Esophagus (tissue), 2 donors: ENCODE data around the gene APH1B. TPM values are rescaled to one million over a fixed set of nuclear protein-coding genes. Genes with fewer than 3 reads are reported as not detected.

ENCODE experiments used
- H3K27ac ChIP-seq, 2 donors: one replicate each; pipeline ENCODE4 v1.5.1; 2013; ENCODE audit warnings: low read depth in 2 of 2, mild to moderate bottlenecking in 2 of 2, inconsistent platforms in 1 of 2, low read length in 1 of 2, moderate library complexity in 1 of 2
- H3K27me3 ChIP-seq, 2 donors: one replicate each; pipeline ENCODE4 v1.6.1; 2013; ENCODE audit warnings: low read length in 2 of 2, control low read depth in 1 of 2, mild to moderate bottlenecking in 1 of 2; ENCODE audit not compliant: insufficient read depth in 2 of 2, control insufficient read depth in 1 of 2
- H3K36me3 ChIP-seq, 2 donors: one replicate each; pipeline ENCODE4 v1.6.1; 2013; ENCODE audit warnings: low read length in 1 of 2; ENCODE audit not compliant: control insufficient read depth in 2 of 2, insufficient read depth in 2 of 2
- H3K4me1 ChIP-seq, 2 donors: one replicate each; pipeline ENCODE4 v1.6.1; 2013; ENCODE audit warnings: low read length in 1 of 2; ENCODE audit not compliant: control insufficient read depth in 2 of 2, insufficient read depth in 2 of 2
- H3K4me3 ChIP-seq, 2 donors: one replicate each; pipeline ENCODE4 v1.5.1; 2013; ENCODE audit warnings: low read length in 2 of 2, mild to moderate bottlenecking in 2 of 2, low read depth in 1 of 2, moderate library complexity in 1 of 2
- H3K9me3 ChIP-seq, 2 donors: one replicate each; pipeline ENCODE4 v1.6.1; 2013; ENCODE audit warnings: mild to moderate bottlenecking in 2 of 2, low read depth in 1 of 2, low read length in 1 of 2, moderate library complexity in 1 of 2; ENCODE audit not compliant: control insufficient read depth in 2 of 2, insufficient read depth in 1 of 2
- WGBS, 2 donors: extraction: QIAGEN DNeasy Blood & Tissue Kit; methylation state at CpG; one replicate each; pipeline ENCODE4 v1.1.7; 2013; 5-methylcytosine and 5-hydroxymethylcytosine counted together
- polyA plus RNA-seq, 2 donors: library from polyadenylated mRNA; stranded (reverse); fragments of 200-250 nt; gene quantifications; one replicate each; pipeline ENCODE4 v1.2.3, GENCODE V29; 2013
- donor health status: healthy with polysubstance abuse.
- donor health status: Bipolar disorder and iron deficiency.

Gene APH1B
- polyA plus RNA-seq = 1 to 10 TPM; 1.6 to 2.0 TPM

DNA sequence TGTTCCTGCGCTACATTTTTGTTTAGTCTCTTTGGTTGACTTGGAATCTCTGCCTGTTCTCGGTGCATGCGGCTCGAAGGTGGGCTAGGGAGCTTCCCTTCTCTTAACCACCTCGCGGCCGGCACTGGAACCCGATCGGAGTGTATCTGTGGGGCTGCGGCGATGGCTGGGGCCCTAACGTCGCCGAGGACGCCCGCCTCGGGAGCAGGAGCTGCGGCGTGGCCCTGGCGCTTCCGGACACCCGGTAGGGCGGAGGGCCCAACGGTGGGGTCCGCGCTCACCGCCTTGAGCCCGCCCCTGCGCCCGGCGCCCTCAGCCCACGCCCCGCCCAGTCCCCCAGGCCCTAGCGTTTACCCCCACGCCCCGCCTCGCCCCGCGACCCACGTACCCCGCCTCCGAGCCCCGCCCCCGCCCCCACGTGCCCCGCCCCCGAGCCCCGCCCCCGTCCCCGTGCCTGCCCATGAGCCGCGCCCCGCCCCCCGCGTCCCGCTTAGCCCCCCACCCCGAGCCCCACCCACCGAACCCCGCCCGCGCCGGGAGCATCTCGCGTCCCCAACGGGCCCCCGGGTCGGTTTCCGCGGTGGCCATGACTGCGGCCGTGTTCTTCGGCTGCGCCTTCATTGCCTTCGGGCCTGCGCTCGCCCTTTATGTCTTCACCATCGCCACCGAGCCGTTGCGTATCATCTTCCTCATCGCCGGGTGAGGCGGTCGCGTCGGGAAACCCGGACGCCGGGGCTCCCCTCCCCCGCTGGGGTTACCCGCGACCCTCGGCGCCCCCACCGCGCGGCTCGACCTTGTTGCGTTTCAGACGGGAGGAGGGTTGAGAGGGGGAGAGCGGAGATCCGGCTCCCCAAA lies at the start of gene APH1B:
APH1B (plus strand) TSS at position 568 of the 855 bp plus-strand sequence; CDS start at position 587, 19 bp downstream.
- no peaks in the 10 kb centered on the region for H3K4me1 ChIP-seq
- peak within 1 kb of the TSS; percentile 64 to 73 for H3K4me3 ChIP-seq
- H3K27ac ChIP-seq = peak within 1 kb of the TSS; percentile 78 to 84
- H3K36me3 ChIP-seq = no peaks in the 10 kb centered on the region
- H3K27me3 ChIP-seq = no peaks in the 10 kb centered on the region
- H3K9me3 ChIP-seq = no peaks in the 10 kb centered on the region
- WGBS, 2 donors = 1% methylated on average over 76 to 102 of the region's 102 CpGs

DNA sequence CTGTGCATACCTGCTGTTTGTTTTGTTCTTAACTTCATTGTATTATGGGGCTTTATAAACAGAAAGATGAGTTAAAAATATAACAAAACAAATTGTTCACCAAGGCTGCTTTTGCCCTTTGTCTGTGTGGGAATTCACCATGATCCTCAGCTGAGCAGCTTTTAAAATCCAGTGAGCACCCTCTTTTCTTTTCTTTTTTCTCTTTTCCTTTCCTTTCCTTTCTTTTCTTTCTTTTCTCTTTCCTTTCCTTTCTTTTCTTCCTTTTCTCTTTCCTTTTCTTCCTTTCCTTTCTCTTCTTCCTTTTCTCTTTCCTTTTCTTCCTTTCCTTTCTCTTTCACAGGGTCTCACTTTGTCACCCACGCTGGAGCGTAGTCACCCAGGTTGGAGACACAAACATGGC lies 49.7 kb upstream of the APH1B start:
- Histone ChIP-seq H3K36me3 (no peaks in the 10 kb centered on the region), H3K4me3 (no peak overlapping the region), H3K4me1 (no peaks in the 10 kb centered on the region), H3K27ac (no peak overlapping the region), H3K27me3 (no peaks in the 10 kb centered on the region), H3K9me3 (no peaks in the 10 kb centered on the region)
- 93 to 94% methylated on average over 2 of the region's 2 CpGs for WGBS, 2 donors

DNA sequence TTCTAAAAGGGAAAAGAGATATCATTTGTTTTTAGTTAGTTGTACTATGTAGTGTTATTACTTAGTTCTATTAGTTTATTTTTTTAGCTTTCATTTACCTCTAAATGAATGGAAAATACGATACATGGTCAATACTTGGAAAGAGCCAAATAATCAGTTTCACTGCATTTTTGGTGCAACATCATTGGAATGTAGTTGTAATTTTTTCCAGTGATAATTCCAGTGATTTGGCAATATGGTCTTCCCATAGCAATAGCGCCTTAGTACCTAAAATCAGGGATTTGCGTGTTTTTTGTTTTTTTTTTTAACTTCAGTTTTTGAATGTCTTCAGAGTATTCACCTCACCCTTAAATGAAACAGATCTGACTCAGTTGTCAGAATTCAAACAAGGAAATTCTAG lies 46.2 kb upstream of the APH1B start:
- H3K4me3 ChIP-seq = no peak overlapping the region
- H3K36me3 ChIP-seq = no peaks in the 10 kb centered on the region
- no peaks in the 10 kb centered on the region for H3K27me3 ChIP-seq
- no peaks in the 10 kb centered on the region for H3K9me3 ChIP-seq
- WGBS, 2 donors = 92 to 95% methylated on average over 3 of the region's 3 CpGs
- H3K4me1 ChIP-seq = peaks cover 2 to 9% of the 10 kb centered on the region in 2 donors
- H3K27ac ChIP-seq = no peak overlapping the region

DNA sequence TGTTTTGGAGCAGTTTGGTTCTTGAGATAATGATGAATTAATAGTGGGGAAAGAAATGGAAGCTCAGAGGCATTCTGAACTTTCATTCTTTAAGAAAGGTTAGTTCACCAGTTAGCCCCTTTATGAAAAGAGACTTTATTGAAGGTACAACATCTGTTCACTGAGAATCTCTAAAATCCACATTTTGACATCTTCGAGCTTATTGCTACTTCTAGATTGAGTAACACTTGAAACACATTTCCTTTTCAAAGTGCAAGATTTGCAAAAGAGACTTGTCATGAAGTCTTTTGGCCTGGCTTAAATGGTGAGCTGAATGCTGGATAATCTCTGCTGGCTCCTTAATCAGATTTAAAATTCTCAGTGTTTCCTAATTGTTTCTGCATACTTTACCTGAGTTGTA lies 45.7 kb upstream of the APH1B start:
- Histone ChIP-seq H3K9me3 (no peaks in the 10 kb centered on the region), H3K4me1 (peaks cover 2 to 9% of the 10 kb centered on the region in 2 donors), H3K36me3 (no peaks in the 10 kb centered on the region), H3K27me3 (no peaks in the 10 kb centered on the region), H3K4me3 (no peak overlapping the region), H3K27ac (no peak overlapping the region)
- 56 to 58% methylated on average over 1 of the region's 1 CpG for WGBS, 2 donors

DNA sequence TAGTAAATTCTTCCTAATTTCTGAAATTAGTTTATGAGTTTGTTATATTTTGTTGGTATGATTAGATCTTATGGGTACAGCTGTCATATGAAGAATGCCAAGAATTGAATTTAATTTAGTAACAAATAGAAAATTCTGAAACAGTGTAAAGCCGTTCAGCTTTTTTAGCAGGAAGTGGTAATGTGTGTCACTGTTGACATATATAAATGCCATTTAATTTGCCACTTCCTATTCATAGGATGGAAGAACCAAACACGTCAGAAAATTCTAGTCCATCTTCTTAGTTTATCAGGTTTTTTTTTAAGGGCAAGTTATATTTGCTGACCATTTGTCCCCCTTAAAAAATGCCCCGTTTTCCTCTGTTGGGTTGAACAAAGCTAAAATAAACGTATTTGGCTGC lies 45.0 kb upstream of the APH1B start:
- no peaks in the 10 kb centered on the region for H3K9me3 ChIP-seq
- no peak overlapping the region for H3K4me3 ChIP-seq
- H3K36me3 ChIP-seq = no peaks in the 10 kb centered on the region
- H3K4me1 ChIP-seq = peaks cover 2 to 9% of the 10 kb centered on the region in 2 donors
- WGBS, 2 donors = 66 to 71% methylated on average over 4 of the region's 4 CpGs
- no peaks in the 10 kb centered on the region for H3K27me3 ChIP-seq
- H3K27ac ChIP-seq = no peak overlapping the region

DNA sequence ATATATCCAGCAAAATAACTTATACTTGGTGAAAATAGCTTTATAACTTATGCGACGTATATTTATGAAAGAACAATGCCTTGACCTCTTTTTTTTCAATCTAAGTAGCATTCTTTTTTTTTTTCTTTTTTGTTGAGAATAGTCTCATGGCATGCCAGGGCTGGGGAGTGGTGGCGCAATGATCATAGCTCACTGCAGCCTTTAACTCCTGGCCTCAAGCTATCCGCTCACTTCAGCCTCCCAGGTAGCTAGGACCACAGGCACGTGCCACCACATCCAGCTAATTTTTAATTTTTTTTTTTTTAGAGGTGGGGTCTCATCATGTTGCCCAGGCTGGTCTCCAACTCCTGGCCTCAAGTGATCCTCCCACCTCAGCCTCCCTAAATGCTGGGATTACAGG lies 44.5 kb upstream of the APH1B start:
- Histone ChIP-seq H3K36me3 (no peaks in the 10 kb centered on the region), H3K9me3 (no peaks in the 10 kb centered on the region), H3K4me3 (no peak overlapping the region), H3K4me1 (peaks cover 2 to 9% of the 10 kb centered on the region in 2 donors), H3K27me3 (no peaks in the 10 kb centered on the region), H3K27ac (no peak overlapping the region)
- WGBS, 2 donors = 93 to 98% methylated on average over 5 of the region's 5 CpGs

DNA sequence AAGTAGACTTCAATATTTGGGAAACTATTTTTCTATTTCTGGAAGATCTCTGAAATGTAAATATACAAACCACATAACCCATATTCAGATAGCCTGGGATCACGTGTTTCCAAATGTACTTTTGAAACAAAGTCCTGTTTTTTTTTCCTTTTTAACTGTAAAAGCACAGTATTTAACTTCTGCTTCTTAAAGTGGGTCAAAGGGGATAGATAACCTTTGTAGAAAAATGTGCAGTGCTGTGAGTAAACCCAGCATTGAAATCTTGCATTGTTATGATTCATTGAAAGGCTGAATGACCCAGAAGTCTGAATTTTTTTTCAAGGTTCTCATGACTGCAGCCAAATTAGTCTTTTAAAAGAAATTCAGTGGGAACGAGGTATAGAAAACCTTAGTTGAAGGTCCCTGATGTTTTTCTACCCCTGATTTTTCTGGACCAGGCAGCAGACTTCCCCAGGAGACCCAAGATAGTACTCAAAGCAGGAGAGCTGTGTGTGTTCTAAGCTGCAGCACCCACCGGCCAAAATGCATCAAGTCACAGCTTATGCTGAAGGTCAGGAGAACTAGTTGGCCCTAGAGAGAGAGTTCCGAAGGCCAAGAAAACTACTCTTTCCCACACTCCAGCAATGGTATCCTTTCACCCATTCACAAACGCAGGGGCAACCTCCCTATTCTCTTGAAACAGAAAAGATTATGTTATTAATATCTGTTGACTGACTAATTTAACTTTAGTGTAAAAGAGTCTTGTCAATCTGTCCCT lies 43.6 kb upstream of the APH1B start:
- H3K27ac ChIP-seq = peak overlapping the region in 1 of 2 donors; percentile 51
- no peak overlapping the region for H3K4me3 ChIP-seq
- peaks cover 2 to 10% of the 10 kb centered on the region in 2 donors for H3K4me1 ChIP-seq
- WGBS, 2 donors = 38 to 46% methylated on average over 5 of the region's 5 CpGs
- no peaks in the 10 kb centered on the region for H3K36me3 ChIP-seq
- H3K27me3 ChIP-seq = no peaks in the 10 kb centered on the region
- no peaks in the 10 kb centered on the region for H3K9me3 ChIP-seq

DNA sequence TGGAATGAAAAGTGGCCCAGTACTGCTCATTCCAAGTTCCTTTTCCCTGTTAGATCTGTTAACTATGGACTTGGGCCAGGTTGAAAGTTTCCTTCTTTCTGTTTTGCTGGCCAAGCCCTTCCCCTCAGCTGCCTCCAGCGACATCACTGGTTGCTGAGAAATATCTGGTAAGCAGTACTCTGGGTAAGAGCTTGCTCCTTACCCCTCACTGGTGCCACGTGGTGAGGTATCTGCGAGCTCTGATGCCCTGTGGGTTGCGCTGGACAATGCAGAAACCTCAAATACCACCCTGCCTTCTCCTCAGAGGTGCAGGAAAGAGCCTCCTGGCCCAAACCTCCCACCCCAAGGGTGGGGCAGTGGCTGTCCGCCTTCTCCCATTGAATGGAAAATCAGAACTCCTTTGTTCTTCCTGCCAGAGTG lies 42.9 kb upstream of the APH1B start:
- 30 to 33% methylated on average over 5 of the region's 5 CpGs for WGBS, 2 donors
- Histone ChIP-seq H3K4me3 (no peak overlapping the region), H3K4me1 (peaks cover 2 to 11% of the 10 kb centered on the region in 2 donors), H3K27me3 (no peaks in the 10 kb centered on the region), H3K27ac (peak overlapping the region; percentile 51 to 67), H3K9me3 (no peaks in the 10 kb centered on the region), H3K36me3 (no peaks in the 10 kb centered on the region)

DNA sequence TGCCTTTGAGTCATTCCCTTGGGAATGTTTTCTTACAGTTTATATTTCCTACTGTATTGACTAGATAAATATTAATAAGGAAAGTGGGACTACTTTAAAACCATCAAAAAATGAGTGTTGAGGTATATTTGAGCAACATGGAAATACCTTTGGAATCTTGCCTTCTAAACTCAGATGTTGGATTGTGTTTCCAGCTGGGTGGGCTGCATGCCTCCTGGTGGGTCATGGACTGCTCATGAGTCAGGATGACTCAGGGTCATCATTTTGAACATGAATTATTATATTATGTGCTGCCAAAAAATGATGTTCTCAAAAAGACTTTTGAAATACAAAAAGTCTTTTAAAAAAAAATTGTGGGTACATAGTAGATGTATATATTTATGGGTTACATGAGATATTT lies 41.1 kb upstream of the APH1B start:
- Histone ChIP-seq H3K27me3 (no peaks in the 10 kb centered on the region), H3K27ac (no peak overlapping the region), H3K4me1 (peaks cover 6 to 14% of the 10 kb centered on the region in 2 donors), H3K4me3 (no peak overlapping the region), H3K9me3 (no peaks in the 10 kb centered on the region), H3K36me3 (no peaks in the 10 kb centered on the region)
